Activated CD4-positive, alpha-beta T cell treated with anti-CD3 and anti-CD28 coated beads for 1 hour (primary cell): ENCODE measurements around the gene GTF2F1.
A peak's percentile ranks its signal among the peaks of the same experiment; 100 is the strongest.
"Not testable (repeated sequence)": the region's sequence is repeated elsewhere in the genome, so short reads cannot be mapped to it uniquely, and the experiment has no call there.

ENCODE experiments used
- DNase-seq: peaks from one replicate; pipeline ENCODE4 v3.0.0-alpha.2; 2020

GTF2F1 gene

DNA sequence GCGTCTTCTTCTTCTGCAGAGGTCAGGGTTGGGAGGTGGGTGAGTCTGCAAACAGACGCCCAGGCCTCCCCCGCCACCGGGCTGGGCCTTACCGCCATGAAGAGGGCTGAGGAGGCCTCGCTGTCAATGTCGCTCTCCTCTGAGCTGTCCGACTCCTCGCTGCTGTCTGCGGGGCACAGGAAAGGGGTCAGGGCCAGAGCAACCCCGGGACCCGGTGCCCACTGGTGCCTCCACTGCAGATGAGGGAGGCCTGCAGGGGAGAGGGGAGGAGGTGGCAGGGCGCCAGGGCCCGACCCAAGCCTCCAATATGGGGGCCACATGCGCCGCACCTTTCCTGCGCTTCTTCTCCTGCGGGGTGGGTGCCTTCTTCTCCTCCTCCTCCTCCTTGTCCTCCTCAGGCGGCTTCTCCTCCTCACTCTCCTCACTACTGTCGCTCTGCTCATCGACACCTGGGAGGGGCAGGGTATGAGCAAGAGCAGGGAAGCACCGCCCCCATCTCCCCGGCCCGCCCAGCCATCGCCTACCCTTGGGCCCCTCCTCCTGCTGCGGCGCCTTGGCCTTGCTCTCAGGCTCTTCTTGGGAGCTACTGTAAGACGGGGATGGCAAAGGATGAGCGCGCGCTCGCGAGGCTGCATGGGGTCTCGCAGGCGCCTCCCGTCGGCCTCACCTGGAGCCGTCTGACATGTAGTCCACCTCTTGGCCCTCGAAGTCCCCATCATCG lies 11.8 kb downstream of the GTF2F1 start:
- no peak for DNase-seq

DNA sequence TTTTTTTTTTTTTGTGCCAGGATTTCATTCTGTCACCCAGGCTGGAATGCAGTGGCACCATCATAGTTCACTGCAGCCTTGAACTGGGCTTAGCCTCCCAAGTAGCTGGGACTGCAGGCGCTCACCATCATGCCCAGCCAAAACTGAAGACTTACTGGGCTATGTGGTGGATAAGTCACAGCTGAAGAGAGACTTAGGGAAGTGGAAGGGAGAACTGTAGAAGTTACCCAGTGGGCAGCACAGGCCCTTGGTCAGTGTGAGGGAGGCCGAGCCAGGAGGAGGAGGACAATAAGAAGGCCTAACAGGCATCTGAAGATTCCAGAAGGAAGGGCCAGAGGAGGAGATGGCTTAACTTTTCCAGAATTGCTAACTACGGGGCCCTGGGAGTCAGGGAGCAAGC lies 13.2 kb downstream of the GTF2F1 start:
- DNase-seq: no peak

DNA sequence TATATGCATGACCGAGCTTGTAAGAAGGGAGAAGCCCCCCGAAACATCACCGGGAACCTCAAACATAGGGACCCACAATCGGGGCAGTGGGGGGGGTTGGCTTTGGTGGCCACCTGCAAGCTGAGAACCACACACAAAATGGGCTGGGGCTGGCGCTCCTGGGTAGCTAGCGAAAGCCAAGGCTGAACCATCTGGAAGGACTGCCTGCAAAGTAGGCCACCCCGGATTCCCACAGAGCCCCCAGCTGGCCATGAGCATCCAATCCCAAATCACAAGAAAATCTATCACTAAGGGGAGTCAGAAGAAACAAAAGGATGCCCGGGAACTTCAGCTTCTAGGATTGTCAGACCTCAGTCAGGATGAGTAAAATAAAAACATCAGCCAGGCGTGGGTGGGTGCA lies 14.5 kb downstream of the GTF2F1 start:
- no peak for DNase-seq

DNA sequence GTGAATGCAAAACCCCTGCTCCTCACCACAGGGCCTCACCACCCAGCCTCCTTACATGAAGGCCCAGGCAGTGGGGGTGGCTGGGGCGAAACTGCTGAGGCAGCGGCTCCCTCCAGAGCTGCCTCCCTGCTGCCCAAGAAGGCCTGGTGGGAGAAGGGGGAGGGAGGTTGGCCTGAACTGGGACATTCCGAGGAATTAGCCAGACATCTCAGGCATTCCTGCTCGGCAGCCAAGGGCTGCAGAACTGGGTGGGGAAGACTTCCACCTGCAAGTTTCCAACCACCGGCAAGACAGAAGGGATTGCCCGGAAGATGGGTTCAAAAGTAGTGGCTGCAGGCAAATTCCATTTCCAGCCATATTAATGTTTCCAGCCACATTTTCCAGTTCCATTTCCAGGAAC lies 14.9 kb downstream of the GTF2F1 start:
- DNase-seq: no peak

DNA sequence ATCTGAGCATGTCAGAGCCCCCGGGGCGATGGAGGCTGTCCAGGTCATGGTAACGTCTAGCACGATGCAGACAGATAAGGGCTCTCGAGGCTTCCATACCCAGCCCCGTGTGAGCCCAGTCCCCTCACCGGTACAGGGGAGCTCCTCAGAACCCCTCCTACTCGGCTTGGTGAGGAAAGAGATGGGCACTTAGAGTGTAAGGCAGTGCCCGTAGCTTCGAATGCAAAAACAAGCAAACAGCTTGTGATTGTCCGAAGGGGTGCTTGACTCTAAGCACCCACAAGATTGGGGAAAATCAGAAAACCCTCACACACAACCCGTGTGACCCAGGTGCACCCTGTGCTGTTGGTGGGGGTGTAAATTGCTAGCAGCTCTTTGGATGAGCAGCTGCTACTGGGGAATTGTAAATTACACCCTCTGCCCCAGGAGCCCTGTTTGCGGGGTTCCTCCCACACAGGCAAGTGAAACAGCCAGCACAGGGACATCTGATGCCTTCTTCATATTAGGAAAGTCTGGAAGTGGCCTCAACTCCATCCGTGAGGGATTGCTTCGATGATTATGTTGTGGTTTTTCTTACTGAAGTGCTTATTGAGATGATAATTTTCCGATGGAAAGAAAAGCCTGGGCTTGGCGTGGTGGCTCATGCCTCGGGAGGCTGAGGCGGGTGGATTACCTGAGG lies 16.3 kb downstream of the GTF2F1 start:
- DNase-seq: no peak

DNA sequence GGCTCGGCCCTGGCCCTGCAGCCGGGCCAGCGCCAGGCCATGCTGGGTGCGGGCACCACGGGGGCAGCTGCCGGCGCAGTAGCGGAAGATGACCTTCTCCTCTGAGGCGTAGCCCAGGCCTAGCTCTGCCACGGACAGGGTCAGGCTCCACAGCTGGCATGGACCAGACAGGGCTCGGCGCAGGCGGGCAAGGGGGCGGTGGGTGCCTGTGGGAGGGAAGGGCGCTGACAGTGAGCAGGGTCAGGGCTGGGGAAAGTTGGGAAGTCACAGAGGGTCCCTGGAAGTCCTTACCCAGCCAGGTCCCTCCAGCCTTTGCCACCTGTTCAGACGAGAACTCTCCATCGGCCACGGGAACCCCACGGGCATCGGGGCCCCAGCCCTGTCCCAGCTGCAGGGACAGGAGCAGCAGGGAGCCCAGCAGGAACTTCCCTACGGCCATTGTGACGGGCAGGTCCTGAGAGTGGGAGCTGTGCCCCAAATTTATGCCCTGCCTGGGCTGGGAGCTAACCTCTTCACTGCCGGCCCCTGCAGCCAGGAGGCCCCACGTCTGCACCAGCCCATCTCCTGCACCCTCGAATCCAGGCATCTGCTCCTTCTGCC lies 17.5 kb downstream of the GTF2F1 start, which contains the start of gene PSPN:
Gene PSPN, minus strand, starts transcription at position 523 of the 600 bp plus-strand sequence. Its CDS starts 84 bp downstream, at position 439.
- no peak for DNase-seq

DNA sequence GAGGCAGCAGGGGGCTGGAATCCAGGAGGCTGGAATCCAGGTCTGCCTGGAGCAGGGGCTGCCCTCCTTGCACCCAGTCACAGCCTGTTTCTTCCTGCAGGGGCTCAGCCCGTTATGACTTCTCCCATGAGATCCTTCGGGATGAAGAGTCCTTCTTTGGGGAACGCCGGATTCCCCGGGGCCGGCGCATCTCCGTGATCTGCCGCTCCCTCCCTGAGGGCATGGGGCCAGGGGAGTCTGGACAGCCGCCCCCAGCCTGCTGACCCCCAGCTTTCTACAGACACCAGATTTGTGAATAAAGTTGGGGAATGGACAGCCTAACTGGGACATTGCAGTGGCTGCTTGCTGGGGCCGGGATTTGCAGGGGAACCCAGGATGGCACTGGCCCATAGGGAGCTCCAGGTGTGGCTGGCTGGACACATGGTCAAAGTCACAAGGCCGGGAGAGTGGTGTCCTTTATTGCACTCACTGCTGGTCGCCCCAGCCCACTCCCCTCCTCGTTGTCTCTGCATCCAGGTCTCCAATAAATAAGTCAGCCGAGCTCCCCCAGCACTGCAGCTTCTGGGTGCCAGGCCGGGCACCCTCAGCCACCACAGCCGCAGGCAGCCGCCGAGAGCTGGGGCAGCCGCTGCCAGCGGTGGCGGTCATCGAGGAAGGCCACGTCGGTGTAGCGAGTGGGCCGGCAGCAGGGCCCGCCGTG lies 18.1 kb downstream of the GTF2F1 start:
- no peak for DNase-seq

DNA sequence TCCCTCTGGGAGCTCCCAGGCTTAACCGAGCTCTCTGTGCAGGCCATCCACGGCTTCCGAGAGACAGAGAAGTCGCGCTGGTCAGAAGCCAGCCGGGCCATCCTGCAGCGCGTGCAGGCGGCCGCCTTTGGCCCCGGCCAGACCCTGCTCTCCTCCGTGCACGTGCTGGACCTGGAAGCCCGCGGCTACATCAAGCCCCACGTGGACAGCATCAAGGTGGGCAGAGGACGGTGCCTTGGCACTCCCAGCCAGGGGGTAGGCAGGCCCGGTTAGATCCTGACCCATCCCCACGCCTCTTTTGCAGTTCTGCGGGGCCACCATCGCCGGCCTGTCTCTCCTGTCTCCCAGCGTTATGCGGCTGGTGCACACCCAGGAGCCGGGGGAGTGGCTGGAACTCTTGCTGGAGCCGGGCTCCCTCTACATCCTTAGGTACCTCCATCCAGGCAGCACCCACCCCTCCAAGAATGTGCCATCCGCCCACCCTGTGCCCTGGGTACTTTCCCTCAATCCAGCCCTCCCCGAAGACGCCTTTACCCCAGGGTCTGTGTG lies 18.7 kb downstream of the GTF2F1 start:
- no peak for DNase-seq

DNA sequence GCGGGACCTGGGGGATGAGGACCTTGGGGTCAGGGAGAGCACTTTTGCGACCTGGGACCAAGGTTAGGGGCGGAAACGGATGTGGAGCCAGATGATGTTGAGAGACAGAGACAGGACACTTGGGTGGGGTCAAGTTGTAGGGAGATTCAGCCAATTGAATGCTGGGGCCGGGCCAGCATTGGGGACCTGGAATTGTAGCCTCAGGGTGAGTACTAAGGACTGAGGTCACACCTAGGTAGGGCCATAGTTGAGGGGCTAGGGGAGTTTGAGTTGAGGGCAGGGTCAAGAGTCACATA lies 19.2 kb downstream of the GTF2F1 start:
- DNase-seq: no peak

DNA sequence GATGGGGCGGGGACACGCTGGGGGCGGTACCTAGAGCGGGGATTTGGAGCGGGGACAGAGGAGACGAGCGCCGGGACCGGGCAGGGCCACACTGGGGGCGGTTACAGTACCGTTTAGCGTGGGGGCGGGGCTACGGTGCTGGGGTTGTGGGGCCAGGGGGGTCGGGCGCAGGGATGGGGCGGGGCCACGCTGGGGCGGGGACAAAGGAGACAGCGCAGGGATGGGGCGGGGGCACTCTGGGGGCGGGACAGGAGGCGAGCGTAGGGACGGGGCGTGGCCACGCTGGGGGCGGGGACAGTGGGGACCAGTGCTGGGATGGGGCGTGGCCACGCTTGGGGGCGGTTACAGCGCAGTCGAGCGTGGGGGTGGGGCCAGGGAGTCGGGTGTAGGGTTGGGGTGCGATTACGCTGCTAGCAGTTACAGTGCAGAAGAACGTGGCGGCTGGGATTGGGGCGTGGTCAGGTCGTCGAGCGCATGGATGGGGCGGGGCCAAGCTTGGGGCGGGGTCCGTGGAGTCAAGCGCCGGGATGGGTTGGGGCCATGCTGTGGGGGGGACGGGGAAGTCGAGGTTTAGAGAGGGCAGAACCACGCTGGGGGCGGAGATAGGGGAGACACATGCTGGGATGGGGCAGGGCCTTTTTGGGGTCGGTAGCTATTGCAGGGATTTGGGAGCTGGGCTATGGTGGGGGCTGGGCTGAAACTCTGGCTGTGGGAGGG lies 19.7 kb downstream of the GTF2F1 start:
- peak; percentile 96 for DNase-seq

DNA sequence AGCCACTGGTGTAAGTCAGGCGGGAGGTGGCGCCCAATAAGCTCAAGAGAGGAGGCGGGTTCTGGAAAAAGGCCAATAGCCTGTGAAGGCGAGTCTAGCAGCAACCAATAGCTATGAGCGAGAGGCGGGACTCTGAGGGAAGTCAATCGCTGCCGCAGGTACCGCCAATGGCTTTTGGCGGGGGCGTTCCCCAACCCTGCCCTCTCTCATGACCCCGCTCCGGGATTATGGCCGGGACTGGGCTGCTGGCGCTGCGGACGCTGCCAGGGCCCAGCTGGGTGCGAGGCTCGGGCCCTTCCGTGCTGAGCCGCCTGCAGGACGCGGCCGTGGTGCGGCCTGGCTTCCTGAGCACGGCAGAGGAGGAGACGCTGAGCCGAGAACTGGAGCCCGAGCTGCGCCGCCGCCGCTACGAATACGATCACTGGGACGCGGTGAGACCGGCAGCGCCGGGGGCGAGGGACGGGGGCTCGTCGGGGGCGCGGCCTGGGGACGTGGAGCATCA lies 20.3 kb downstream of the GTF2F1 start, which contains the start of gene ALKBH7:
Gene ALKBH7, plus strand, starts transcription at position 201 of the 502 bp plus-strand sequence. Its CDS starts 27 bp downstream, at position 228.
- peak; percentile 91 for DNase-seq

DNA sequence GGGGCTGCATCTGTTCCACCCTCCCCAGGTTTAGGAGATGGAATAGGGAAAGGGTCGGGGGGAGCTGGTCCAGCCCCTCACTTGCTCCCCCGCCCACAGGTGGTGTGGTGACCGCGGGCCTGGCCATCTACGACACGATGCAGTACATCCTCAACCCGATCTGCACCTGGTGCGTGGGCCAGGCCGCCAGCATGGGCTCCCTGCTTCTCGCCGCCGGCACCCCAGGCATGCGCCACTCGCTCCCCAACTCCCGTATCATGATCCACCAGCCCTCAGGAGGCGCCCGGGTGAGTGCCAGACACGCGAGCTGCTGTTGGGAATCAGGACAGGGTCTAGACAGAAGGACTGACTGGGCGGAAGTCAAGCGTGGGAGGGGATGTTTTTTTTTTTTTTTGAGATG lies 28.6 kb downstream of the GTF2F1 start:
- no peak for DNase-seq

DNA sequence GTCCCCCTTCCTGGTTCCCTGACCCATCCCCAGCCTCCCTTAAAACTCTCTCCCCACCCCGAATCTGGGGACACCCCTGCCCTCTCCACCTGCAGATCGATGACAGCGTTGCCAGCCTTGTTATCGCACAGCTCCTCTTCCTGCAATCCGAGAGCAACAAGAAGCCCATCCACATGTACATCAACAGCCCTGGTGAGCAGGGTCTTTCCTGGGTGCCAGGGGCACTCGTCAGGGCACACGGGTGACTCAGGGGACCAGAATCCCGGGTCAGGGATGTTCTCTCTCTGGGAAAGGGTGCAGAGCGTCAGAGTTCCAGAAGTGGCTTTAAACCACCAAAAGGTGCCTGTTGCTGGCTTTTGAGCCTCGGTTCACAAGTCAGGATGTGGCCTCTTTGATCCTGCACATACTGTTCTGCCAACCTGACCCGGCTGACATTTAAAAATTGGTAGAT lies 30.6 kb downstream of the GTF2F1 start:
- DNase-seq: no peak

DNA sequence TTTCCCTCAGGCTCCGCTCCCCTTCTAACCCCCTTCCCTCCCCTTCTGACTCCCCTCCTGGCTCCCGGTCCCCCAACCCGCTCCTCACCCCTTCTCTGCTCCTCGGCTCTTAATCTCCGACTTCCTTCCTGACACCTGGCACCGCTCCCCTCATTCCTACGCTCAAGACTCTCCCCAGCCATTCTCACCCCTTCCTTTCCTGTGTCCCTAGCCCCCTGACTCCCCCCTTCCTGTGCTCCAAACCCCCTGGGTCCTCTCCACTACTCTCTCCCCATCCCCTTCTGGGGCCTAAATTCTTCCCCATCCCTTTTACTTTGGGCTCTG lies 31.0 kb downstream of the GTF2F1 start:
- DNase-seq: no peak

DNA sequence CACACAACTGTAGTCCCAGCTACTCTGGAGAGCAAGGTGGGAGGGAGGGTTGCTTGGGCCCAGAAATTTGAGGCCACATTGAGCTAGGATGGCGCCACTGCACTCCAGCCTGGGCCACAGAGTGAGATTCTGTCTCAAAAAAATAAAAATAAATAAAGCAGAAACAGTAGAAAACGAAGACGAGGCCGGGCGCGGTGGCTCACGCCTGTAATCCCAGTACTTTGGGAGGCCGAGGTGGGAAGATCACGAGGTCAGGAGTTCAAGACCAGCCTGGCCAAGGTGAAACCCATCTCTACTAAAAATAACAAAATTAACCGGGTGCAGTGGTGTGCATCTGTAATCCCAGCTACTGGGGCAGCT lies 32.1 kb downstream of the GTF2F1 start:
- DNase-seq: not testable (repeated sequence)

DNA sequence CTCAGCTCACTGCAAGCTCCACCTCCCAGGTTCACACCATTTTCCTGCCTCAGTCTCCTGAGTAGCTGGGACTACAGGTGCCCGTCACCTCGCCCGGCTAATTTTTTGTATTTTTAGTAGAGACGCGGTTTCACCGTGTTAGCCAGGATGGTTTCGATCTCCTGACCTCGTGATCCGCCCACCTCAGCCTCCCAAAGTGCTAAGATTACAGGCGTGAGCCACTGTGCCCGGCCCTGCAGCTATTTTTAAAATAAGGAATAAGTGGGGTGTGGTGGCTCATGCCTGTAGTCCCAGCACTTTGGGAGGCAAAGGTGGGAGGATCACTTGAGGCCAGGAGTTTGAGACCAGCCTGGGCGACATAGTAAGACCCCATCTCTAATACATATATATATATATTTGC lies 32.5 kb downstream of the GTF2F1 start:
- not testable (repeated sequence) for DNase-seq

DNA sequence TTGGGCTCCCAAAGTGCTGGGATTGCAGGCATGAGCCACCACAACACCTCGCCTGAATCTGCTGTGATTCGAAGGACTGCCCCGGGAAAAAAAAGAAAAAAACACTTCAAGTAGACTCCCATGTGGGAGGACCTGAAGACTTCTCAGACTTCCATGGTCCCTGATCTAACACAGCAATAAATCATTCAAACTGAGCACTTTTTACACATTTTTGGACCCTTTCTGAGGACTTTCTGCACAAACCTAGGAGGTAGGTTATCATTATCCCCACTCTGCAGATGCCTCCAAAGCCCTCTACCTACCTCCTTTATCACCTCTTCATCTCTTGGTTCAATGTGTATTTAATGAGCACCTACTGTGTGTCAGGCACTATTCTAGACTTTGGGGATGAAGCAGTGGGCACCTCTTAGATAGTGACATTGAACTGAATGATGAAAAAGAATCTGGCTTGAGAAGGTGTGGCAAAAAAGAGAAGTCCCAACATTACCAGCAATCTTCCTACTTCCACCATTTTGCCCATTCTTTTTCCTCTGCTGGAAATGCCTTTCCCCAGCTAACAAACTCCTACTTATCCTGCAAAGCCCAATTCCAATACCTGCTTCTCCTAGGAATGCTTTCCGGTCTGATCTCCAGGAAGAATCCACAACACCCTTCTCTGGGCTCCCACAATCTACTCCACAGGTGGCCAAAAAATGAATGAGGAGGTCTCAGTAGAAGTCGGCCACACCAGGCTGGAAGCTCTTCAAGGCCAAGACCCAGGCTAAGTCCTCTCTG lies 33.2 kb downstream of the GTF2F1 start:
- DNase-seq: no peak

DNA sequence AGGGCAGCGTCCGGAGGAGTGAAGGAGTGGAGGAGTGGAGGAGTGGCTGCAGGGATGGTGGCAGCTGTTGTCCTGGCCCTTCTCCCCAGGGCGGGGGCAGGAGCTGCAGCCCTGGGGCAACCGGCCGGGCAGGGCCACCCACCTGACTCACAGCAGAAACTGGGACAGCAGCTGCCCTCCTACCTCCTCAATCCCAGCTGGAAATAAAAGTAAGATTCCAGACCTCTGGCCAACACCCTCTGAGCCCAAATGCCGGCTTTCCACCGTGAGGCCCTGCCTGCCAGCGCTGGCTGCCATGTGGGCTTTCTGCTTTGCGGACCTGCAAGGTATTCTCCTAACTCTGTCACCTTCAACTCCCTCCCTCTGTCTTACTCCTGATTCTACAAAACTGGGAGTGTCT lies 35.0 kb downstream of the GTF2F1 start:
- no peak for DNase-seq

DNA sequence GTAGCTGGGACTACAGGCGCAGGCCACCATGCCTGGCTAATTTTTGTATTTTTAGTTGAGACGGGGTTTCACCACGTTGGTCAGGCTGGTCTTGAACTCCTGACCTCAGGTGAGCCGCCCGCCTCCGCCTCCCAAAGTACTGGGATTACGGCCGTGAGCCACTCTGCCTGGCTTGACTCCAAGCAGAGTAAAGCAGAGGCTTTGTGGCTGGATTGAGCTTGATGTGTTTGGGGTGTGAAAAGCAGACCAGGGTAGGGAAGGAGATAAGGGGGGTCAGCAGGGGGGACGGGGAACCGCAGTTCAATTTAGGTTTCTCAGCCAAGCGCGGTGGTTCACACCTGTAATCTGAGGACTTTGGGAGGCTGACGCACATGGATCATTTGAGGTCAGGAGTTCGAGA lies 35.8 kb downstream of the GTF2F1 start:
- DNase-seq: no peak

DNA sequence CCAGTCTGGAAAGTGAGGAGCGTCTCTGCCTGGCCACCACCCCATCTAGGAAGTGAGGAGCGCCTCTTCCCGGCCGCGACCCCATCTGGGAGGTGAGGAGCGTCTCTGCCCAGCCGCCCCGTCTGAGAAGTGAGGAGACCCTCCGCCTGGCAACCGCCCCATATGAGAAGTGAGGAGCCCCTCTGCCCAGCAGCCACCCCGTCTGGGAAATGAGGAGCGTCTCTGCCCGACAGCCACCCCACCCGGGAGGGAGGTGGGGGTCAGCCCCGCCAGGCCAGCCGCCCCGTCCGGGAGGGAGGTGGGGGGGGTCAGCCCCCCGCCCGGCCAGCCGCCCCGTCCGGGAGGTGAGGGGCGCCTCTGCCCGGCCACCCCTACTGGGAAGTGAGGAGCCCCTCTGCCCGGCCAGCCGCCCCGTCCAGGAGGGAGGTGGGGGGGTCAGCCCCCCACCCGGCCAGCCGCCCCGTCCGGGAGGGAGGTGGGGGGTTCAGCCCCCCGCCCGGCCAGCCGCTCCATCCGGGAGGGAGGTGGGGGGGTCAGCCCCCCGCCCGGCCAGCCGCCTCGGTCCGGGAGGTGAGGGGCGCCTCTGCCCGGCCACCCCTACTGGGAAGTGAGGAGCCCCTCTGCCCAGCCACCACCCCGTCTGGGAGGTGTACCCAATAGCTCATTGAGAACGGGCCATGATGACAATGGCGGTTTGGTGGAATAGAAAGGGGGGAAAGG lies 37.5 kb downstream of the GTF2F1 start:
- DNase-seq: not testable (repeated sequence)

DNA sequence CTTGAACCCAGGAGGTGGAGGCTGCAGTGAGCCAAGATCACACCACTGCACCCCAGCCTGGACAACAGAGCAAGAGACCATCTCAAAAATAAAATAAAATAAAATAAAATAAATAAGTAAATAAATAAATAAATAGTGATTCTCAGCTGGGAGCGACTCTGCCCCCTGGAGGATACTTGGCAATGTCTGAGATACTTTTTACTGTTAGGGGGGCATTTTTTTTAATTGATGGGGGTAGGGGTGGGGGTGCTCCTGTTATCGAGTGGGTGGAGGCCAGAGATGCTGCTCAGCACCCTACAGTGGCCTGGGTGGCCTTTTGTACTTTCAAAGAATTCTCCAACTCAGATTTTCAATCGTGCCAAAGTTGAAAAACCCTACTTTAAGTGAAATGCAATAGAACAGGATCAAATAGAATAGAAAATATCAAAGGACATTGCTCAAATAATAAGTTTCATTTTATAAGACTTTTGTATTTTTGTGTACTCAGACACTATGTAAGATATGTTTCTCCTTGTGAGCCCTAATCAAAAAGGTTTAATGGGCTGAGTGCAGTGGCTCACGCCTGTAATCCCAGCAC lies 38.8 kb downstream of the GTF2F1 start:
- DNase-seq: no peak
